GM18507 (cell line): ENCODE results near the gene SSNA1.

Source experiments
- DNase-seq: peaks from one replicate; pipeline ENCODE4 v3.0.0; 2011; ENCODE audit warnings: low read depth; ENCODE audit not compliant: insufficient read length; ENCODE audit errors: extremely low spot score
- FAIRE-seq: peaks from 2 replicates; lab custom pipeline; 2011; peaks lifted over from hg19 to GRCh38; lab: Jason Lieb, UNC

The SSNA1 gene

GRCh38 chr9:137227853-137228505 lies 39.5 kb downstream of the SSNA1 start:
- FAIRE-seq (no peak), DNase-seq (no peak)

GRCh38 chr9:137228506-137228967 lies 40.1 kb downstream of the SSNA1 start:
- FAIRE-seq (no peak), DNase-seq (no peak)

DNA sequence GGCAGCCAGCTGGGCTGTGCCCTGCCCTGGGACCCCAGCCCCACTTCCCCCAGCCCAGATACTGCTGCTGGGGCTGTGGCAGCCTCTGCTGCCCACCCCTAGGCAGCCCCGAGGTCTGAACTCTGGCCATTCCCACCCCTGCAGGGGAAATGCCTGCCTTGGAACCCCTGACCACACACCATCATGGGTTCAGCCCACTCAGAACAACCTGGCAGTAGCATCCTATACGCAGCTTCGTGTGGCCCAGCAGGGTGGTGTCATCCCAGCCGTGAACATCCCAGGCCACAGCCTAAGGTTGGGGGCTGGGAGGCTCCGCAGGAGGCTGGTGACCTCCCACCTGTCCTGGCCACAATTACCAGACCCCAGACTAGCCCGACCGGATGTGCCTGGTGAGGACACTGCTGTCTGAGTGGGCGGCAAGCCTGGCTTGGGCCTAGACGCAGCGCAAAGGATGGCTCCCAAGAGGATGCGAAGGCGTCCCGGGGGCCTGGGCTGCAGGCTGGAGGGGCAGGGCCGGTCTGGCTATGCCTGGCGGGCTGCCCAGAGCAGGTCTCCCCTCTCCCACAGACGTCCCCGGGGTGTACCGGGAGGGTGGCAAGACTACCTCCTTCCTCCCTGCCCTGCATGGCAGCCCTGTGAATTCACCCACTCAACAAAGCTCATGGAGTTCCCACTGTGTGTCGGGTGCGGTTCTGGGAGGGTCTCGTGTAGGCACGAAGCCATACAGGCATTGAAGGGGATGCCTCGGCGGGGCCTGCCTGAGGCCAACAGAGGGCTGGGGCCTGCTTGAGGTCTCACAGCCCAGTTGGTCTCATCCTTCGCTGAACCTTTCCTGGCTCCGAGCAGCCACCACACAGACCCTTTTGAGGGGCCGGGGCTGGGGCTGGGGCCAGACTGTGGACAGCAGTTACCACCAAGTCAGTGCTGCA lies 40.8 kb downstream of the SSNA1 start:
- FAIRE-seq (no peak), DNase-seq (no peak)

GRCh38 chr9:137229903-137230704 lies 41.6 kb downstream of the SSNA1 start:
- no peak for FAIRE-seq
- no peak for DNase-seq

DNA sequence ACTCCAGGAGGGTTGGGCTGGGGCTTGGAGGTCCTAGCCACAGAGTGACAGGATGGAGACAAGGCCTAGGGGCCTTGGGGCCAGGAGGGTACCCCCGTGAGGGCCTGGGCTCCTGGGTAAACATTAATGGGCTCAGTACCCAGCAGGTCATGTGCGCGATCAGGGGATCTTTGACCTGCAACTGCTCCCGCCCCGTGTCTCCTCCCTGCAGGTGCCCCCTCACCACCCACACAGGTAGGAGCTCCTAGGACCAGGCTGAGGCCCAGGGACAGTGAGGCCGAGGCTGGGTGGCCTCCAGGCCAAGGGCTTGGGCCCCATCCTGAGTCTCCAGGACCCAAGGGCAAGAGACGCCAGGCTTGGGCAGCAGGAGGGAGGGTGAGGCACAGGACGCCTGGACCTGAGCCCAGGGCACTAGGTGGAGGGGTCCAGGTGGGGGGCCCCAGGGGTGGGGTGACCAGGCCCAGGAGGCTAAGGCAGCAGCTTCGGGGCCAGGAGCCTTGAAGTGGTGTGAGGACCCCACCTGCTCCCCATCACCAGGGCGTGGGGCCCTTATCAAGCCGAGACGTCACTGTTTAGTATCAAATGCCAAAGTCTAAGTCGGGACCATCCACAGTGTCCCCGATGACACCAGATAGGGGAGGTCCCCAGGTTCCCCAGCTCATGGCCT lies 42.4 kb downstream of the SSNA1 start, which contains the start of gene SLC34A3:
SLC34A3 (plus strand) TSS at position 197 of the 667 bp plus-strand sequence. CDS start 802 bp downstream, outside the sequence.
- FAIRE-seq (no peak), DNase-seq (no peak)

- DNase-seq (no peak), FAIRE-seq (no peak)
These were observed 43.0 kb downstream of the SSNA1 start for GRCh38 chr9:137231372-137232039.

DNA sequence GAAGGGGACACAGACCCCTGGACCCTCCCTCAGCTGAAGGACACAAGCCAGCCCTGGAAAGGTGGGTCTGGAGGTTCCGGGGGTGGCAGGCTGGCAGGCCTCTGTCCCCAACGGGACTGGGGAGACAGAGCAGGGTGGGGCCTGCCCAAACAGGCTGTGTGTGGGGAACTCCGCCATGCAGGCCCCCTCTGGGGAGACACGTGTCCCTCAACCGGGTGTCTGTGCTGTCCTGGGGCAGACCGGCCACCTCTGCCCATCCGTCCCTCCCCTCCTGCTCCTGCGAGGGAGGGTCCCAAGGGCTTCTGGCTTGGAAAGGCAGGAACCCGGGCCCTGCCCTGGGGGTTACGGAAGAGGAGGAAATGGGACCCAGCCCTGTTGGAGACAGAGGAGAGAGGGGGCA lies 43.6 kb downstream of the SSNA1 start:
- FAIRE-seq: no peak
- no peak for DNase-seq

GRCh38 chr9:137232510-137232909 lies 44.0 kb downstream of the SSNA1 start:
- FAIRE-seq: no peak
- no peak for DNase-seq

DNA sequence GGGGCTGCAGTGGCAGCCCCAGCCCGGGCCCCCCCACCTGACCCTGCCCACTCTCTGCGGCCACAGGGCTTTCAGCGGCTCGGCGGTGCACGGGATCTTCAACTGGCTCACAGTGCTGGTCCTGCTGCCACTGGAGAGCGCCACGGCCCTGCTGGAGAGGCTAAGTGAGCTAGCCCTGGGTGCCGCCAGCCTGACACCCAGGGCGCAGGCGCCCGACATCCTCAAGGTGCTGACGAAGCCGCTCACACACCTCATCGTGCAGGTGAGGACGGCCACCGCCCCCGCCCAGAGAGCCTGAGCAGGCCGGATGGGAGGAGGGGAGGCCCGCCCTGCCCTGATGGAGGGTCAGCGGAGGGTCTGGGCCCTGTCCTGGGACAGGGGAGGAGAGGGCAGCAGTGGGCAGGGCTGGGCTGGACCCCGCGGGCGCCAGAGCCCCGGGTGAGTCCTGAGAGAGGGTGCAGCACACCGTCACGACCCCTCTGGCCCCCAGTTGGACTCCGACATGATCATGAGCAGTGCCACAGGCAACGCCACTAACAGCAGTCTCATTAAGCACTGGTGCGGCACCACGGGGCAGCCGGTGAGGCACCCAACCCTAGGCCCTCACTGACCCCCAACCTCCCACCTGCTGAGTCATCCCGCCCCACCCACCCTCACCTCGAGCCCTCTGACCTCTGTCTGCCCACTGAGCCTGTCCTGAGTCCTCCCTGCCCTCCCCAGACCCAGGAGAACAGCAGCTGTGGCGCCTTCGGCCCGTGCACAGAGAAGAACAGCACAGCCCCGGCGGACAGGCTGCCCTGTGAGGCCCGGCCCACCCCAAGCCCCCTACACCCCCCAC lies 44.9 kb downstream of the SSNA1 start:
- DNase-seq (no peak), FAIRE-seq (no peak)

DNA sequence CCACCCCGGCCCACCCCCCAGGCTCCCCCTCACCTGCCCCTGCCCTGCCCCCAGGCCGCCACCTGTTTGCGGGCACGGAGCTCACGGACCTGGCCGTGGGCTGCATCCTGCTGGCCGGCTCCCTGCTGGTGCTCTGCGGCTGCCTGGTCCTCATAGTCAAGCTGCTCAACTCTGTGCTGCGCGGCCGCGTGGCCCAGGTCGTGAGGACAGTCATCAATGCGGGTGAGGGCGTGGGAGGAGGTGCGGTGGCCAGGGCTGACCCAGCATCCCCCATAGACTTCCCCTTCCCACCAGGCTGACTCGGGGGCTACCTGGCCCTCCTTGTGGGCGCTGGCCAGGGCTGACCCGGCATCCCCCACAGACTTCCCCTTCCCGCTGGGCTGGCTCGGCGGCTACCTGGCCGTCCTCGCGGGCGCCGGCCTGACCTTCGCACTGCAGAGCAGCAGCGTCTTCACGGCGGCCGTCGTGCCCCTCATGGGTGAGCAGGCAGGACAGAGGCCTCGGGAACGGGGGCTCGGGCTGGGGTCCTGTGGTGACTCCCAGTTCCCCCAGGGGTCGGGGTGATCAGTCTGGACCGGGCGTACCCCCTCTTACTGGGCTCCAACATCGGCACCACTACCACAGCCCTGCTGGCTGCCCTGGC lies 45.7 kb downstream of the SSNA1 start:
- DNase-seq: no peak
- FAIRE-seq: no peak

- FAIRE-seq: no peak
- no peak for DNase-seq
These were observed 46.4 kb downstream of the SSNA1 start for GRCh38 chr9:137234758-137235423.

DNA sequence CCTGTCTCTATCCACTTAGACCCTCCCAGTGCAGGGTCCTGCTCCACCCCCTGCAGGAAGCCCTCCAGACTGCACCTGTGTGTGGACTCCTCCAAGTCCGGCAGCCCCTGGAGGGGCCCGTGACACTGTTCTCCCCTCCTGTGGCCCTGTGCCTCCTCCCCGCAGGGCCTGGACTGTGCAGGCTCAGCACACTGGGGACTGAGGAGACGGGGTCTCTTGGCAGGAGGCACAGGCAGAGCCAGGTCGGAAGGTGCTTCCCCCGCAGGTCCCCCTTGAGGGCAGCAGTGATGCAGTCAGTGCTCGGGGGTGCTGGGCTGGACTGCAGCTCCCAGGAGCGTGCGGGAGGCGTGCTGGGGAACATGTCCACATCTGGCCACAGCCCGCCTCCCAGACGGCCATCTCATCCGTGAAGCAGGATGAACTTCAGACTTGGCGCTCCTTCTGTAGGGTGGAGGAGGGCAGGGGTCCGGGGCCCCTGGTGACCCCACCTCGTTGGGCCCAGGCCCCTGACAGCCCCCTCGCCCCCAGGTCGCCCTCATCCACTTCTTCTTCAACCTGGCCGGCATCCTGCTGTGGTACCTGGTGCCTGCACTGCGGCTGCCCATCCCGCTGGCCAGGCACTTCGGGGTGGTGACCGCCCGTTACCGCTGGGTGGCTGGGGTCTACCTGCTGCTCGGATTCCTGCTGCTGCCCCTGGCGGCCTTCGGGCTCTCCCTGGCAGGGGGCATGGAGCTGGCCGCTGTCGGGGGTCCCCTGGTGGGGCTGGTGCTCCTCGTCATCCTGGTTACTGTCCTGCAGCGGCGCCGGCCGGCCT lies 47.2 kb downstream of the SSNA1 start:
- FAIRE-seq: no peak
- no peak for DNase-seq

DNA sequence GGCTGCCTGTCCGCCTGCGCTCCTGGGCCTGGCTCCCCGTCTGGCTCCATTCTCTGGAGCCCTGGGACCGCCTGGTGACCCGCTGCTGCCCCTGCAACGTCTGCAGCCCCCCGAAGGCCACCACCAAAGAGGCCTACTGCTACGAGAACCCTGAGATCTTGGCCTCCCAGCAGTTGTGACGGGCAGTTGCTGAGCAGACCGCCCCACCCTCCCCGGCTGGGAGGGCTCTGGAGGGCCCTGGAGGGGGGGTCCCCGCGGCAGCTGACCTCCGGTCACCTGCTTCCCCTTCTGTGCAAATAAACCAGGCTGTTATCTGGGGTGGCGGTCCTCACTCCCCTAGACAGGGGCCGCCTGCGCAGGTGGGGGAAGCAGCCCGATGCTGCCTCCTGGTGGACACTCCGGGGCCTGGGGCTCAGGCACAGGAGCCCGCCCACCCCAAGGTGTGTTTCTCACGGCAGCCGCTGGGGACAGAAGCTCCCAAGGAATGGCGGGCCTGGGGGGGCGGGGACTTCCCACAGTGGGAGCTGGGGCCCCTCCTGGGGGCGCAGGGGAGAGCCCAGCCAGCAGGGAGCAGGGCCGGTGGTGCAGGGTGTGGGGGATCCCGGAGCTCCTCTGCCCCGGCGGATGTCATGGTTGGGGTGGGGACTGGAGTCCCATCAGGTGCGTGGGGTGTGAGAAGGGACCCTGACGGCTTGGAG lies 47.9 kb downstream of the SSNA1 start:
- DNase-seq (peak; percentile 92), FAIRE-seq (peak; percentile 93)

DNA sequence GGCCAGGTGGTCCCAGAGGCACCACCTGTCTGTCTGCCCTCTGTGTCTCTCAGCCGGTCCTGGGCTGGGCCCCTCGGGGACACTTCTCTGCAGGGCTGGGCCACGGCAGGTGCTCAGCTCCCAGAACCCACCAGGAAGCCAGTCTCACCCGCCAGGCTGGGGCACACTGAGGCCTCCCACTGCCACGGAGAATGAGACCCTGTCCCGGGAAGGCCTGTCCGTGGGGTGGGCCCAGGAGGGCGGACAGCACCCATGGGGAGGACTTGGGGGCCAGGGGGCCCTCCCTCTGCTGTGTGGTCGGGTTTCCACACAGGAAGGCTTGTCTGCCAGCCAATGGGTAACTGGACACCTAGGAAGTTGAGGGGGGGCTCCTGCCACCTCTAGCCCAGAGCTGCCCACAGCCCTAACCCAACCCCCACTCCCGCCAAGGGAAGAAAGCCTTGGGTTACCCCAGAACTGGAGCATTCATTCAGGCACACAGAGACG lies 48.5 kb downstream of the SSNA1 start:
- DNase-seq (no peak), FAIRE-seq (no peak)
